ENCODE measurements around the gene ALPL.
A peak's percentile ranks its signal among the peaks of the same experiment; 100 is the strongest.

The ALPL gene

DNA sequence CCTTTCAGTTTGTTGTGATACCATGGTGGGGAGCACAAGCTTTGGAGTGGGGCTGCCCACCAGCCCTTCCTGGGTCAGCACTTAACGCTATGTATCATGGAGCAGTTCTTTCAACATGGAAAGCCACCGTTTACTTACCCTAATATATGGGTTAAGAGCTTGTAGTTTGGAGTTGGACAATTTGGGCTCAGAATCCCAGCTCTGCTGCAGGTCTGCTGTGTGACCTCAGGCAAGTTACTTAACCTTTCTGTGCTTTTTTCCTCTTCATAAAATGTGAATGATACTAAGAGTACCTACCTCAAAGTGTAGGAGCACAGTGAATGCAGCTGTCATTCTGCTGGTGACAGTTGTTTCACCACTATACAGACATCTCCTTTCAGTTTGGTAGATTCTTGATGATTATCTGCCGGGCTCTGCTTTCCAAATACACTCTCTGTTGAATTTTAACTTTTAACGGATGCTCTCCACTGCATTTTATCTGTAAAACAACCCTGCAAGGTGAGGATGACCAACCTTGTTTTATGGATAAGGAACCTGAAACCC lies 23.8 kb downstream of the ALPL start:
- no peak for DNase-seq (ENCODE audit: low spot score)
- Histone ChIP-seq H3K27ac (no peak overlapping the region), H3K4me3 (no peak overlapping the region)
- TF ChIP-seq, protein P1, sequence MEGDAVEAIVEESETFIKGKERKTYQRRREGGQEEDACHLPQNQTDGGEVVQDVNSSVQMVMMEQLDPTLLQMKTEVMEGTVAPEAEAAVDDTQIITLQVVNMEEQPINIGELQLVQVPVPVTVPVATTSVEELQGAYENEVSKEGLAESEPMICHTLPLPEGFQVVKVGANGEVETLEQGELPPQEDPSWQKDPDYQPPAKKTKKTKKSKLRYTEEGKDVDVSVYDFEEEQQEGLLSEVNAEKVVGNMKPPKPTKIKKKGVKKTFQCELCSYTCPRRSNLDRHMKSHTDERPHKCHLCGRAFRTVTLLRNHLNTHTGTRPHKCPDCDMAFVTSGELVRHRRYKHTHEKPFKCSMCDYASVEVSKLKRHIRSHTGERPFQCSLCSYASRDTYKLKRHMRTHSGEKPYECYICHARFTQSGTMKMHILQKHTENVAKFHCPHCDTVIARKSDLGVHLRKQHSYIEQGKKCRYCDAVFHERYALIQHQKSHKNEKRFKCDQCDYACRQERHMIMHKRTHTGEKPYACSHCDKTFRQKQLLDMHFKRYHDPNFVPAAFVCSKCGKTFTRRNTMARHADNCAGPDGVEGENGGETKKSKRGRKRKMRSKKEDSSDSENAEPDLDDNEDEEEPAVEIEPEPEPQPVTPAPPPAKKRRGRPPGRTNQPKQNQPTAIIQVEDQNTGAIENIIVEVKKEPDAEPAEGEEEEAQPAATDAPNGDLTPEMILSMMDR (IDR thresholded peaks at IDR 0.05): no peak

- H3K4me3 ChIP-seq: no peak overlapping the region
- no peak overlapping the region for H3K27ac ChIP-seq
- TF ChIP-seq, protein P1 (IDR thresholded peaks at IDR 0.05): no peak
- DNase-seq (ENCODE audit: low spot score): no peak
These were observed 24.9 kb downstream of the ALPL start for GRCh38 chr1:21534146-21534545.

GRCh38 chr1:21534674-21535378 lies 25.6 kb downstream of the ALPL start:
- Histone ChIP-seq H3K4me3 (no peak overlapping the region), H3K27ac (no peak overlapping the region)

DNA sequence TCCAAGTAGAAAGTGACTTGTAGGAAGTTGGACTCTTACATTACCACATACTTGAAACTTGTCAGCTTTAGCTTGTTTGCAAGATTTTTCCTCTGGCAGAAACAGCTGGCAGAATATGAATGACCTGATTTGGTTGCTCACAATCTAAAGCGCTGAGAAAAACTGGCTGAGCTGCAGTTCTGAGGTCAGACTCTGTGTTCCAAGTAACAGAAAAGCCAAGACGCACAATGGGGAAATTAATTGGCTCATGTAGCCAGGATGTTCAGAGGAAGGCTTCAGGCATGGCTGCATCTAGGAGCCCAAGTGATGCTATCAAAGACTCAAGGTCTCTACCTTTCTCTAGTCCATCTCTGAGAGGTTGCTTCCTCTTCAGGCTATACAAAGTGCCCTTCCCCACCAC lies 27.0 kb downstream of the ALPL start:
- DNase-seq (ENCODE audit: low spot score): no peak
- H3K4me3 ChIP-seq: no peak overlapping the region
- no peak overlapping the region for H3K27ac ChIP-seq
- TF ChIP-seq, protein P1 (IDR thresholded peaks at IDR 0.05): no peak

More at GRCh38 chr1:21534674-21535378, 25.6 kb downstream of the ALPL start:
- DNase-seq (ENCODE audit: low spot score): no peak
- TF ChIP-seq, protein P1 (IDR thresholded peaks at IDR 0.05): no peak

GRCh38 chr1:21537511-21537931 lies 28.3 kb downstream of the ALPL start:
- TF ChIP-seq, protein P1 (IDR thresholded peaks at IDR 0.05): no peak
- Histone ChIP-seq H3K27ac (peak overlapping the region in 1 of 2 donors; percentile 35), H3K4me3 (no peak overlapping the region)
- DNase-seq (ENCODE audit: low spot score): no peak

- TF ChIP-seq, protein P1 (IDR thresholded peaks at IDR 0.05): no peak
- no peak for DNase-seq (ENCODE audit: low spot score)
- H3K4me3 ChIP-seq: no peak overlapping the region
- H3K27ac ChIP-seq: peak overlapping the region in 1 of 2 donors; percentile 35
These were observed 28.9 kb downstream of the ALPL start for GRCh38 chr1:21537932-21538630.
